OCI-LY1 (cell line): ENCODE data around the gene OSBPL1A.

Experiments
- H2AFZ ChIP-seq: fragments of 200-600 bp; sonication (generic), shearing (Covaris generic); 2 replicates; pipeline ENCODE4 v1.6.0; 2014; ENCODE audit warnings: antibody characterized with exemption, mild to moderate bottlenecking, low read length
- H3F3A ChIP-seq: fragments of 200-600 bp; sonication (generic), shearing (Covaris generic); 2 replicates; pipeline ENCODE4 v1.6.0; 2014; ENCODE audit warnings: mild to moderate bottlenecking, antibody characterized with exemption, low read length, moderate library complexity; ENCODE audit not compliant: insufficient read depth
- H3K27ac ChIP-seq: fragments of 200-600 bp; sonication (generic); 2 replicates; pipeline ENCODE4 v1.5.1; 2014; ENCODE audit warnings: low read length, mixed run types, mild to moderate bottlenecking, low read depth; ENCODE audit not compliant: poor library complexity, severe bottlenecking
- H3K27me3 ChIP-seq: fragments of 200-600 bp; sonication (generic); 2 replicates; pipeline ENCODE4 v1.6.0; 2014; ENCODE audit warnings: antibody characterized with exemption, mild to moderate bottlenecking, low read length, moderate library complexity; ENCODE audit not compliant: insufficient read depth
- H3K36me3 ChIP-seq: fragments of 200-600 bp; sonication (generic); 2 replicates; pipeline ENCODE4 v1.6.1; 2014; ENCODE audit warnings: mild to moderate bottlenecking, antibody characterized with exemption, low read length, moderate library complexity, mixed read lengths; ENCODE audit not compliant: insufficient read depth
- H3K4me1 ChIP-seq: fragments of 200-600 bp; sonication (generic); 2 replicates; pipeline ENCODE4 v1.5.1; 2014; ENCODE audit warnings: mild to moderate bottlenecking, low read length, moderate library complexity; ENCODE audit not compliant: insufficient read depth, severe bottlenecking
- H3K4me2 ChIP-seq: fragments of 200-600 bp; sonication (generic), shearing (Covaris generic); 2 replicates; pipeline ENCODE4 v1.6.1; 2014; ENCODE audit warnings: low read length
- H3K4me3 ChIP-seq: fragments of 200-600 bp; sonication (generic); 2 replicates; pipeline ENCODE4 v1.5.1; 2014; ENCODE audit warnings: low read length, low read depth, mild to moderate bottlenecking, mixed read lengths; ENCODE audit not compliant: poor library complexity, severe bottlenecking
- H3K79me2 ChIP-seq: fragments of 200-600 bp; shearing (Covaris generic); 2 replicates; pipeline ENCODE4 v1.6.1; 2016; ENCODE audit warnings: mixed run types, low read length, mixed read lengths; ENCODE audit not compliant: insufficient read depth
- H3K9ac ChIP-seq: fragments of 200-600 bp; sonication (generic), shearing (Covaris generic); 2 replicates; pipeline ENCODE4 v1.6.1; 2014; ENCODE audit warnings: mild to moderate bottlenecking, low read length, mixed read lengths
- H3K9me2 ChIP-seq: fragments of 200-600 bp; sonication (generic), shearing (Covaris generic); 2 replicates; pipeline ENCODE4 v1.6.1; 2014; ENCODE audit warnings: low read depth, mild to moderate bottlenecking, low read length, mixed read lengths
- H3K9me3 ChIP-seq: fragments of 200-600 bp; shearing (Covaris generic); 2 replicates; pipeline ENCODE4 v1.6.1; 2014; ENCODE audit warnings: low read length, mixed read lengths
- H4K20me1 ChIP-seq: fragments of 200-600 bp; sonication (generic), shearing (Covaris generic); 2 replicates; pipeline ENCODE4 v1.6.0; 2016; ENCODE audit warnings: mild to moderate bottlenecking, low read length; ENCODE audit not compliant: insufficient read depth
- CTCF ChIP-seq: fragments of 200-600 bp; sonication (generic), shearing (Covaris generic); IDR thresholded peaks from 2 replicates; pipeline ENCODE4 v1.5.1; 2017; ENCODE audit warnings: mild to moderate bottlenecking, antibody characterized with exemption, low read length, moderate library complexity, mixed read lengths
- EZH2 ChIP-seq: fragments of 200-600 bp; sonication (generic), shearing (Covaris generic); IDR thresholded peaks from 2 replicates; pipeline ENCODE4 v1.8.0; 2017; ENCODE audit warnings: borderline replicate concordance, mixed run types, mild to moderate bottlenecking, antibody characterized with exemption, low read length, moderate library complexity, mixed read lengths

The OSBPL1A gene

GRCh38 chr18:24398540-24398939 lies 916 bp upstream of the OSBPL1A start:
- Histone ChIP-seq H3K4me1 (peaks cover 13% of the 10 kb centered on the region), H3K27me3 (no peaks in the 10 kb centered on the region), H3K36me3 (no peaks in the 10 kb centered on the region), H3F3A (no peaks in the 10 kb centered on the region), H4K20me1 (no peaks in the 10 kb centered on the region), H3K9me3 (no peaks in the 10 kb centered on the region), H3K9ac (no peak overlapping the region), H3K4me2 (no peak overlapping the region), H3K27ac (no peak overlapping the region), H3K4me3 (no peak overlapping the region), H2AFZ (no peak overlapping the region), H3K79me2 (no peaks in the 10 kb centered on the region), H3K9me2 (no peaks in the 10 kb centered on the region)
- TF ChIP-seq CTCF: no peak
- no peak for TF ChIP-seq EZH2

GRCh38 chr18:24397131-24397693 lies 412 bp downstream of the OSBPL1A start:
- Histone ChIP-seq H3K4me3 (peak overlapping the region; percentile 65), H3K9ac (peak overlapping the region; percentile 44; the same call in 1 of the 2 replicates), H3K9me2 (no peaks in the 10 kb centered on the region), H3K4me1 (peaks cover 13% of the 10 kb centered on the region), H3F3A (no peaks in the 10 kb centered on the region), H3K79me2 (no peaks in the 10 kb centered on the region), H2AFZ (0 out of 2 replicates have a peak overlapping the region, but pooled peaks have one; percentile 82), H3K27me3 (no peaks in the 10 kb centered on the region), H3K36me3 (no peaks in the 10 kb centered on the region), H3K27ac (no peak overlapping the region), H3K4me2 (peak overlapping the region; percentile 91), H4K20me1 (no peaks in the 10 kb centered on the region), H3K9me3 (no peaks in the 10 kb centered on the region)
- TF ChIP-seq CTCF (no peak), EZH2 (no peak)

- Histone ChIP-seq H3K4me1 (peaks cover 13% of the 10 kb centered on the region), H4K20me1 (no peaks in the 10 kb centered on the region), H3K79me2 (no peaks in the 10 kb centered on the region), H3K27me3 (no peaks in the 10 kb centered on the region), H3K4me3 (no peak overlapping the region), H3K27ac (no peak overlapping the region), H3K36me3 (no peaks in the 10 kb centered on the region), H3F3A (no peaks in the 10 kb centered on the region), H3K9ac (no peak overlapping the region), H2AFZ (no peak overlapping the region), H3K9me3 (no peaks in the 10 kb centered on the region), H3K9me2 (no peaks in the 10 kb centered on the region), H3K4me2 (no peak overlapping the region)
- TF ChIP-seq CTCF (no peak), EZH2 (no peak)
These were observed 1.5 kb downstream of the OSBPL1A start for GRCh38 chr18:24396082-24396633.
